C4-2B (cell line): ENCODE results near the gene SLC27A2.

ENCODE experiments used
- H3K27ac ChIP-seq: fragments of 450-650 bp; 2 replicates; pipeline ENCODE4 v1.5.1; 2017
- CTCF ChIP-seq: fragments of 450-650 bp; conservative IDR thresholded peaks from 2 replicates; pipeline ENCODE4 v1.5.1; 2017; ENCODE audit warnings: mild to moderate bottlenecking
- ZFX ChIP-seq: fragments of 450-650 bp; IDR thresholded peaks from 2 replicates; pipeline ENCODE4 v1.6.1; 2017

The SLC27A2 gene

DNA sequence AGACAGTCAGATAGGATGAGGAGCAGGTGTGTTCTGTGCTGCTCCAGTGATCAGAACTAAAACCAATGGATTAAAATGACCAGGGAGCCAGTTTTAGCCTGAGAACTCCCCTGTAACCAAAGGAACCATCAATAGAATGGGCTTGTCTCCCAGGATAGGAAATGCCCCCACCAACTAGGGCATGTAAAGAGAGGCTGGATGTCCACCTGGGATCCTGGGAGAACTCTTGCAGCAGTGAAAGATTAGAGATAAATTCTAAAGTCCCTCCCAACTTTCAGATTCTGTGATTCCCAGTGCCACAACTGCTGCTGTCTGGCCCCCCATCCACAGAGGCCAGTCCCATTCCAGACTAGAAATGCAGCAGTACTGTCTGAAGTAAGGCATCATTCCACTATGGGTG, 49.8 kb downstream of the SLC27A2 start:
- H3K27ac ChIP-seq = no peak overlapping the region
- TF ChIP-seq ZFX (no peak), CTCF (no peak)

GRCh38 chr15:50232791-50233190, 50.8 kb downstream of the SLC27A2 start:
- TF ChIP-seq ZFX (no peak), CTCF (no peak)
- no peak overlapping the region for H3K27ac ChIP-seq

DNA sequence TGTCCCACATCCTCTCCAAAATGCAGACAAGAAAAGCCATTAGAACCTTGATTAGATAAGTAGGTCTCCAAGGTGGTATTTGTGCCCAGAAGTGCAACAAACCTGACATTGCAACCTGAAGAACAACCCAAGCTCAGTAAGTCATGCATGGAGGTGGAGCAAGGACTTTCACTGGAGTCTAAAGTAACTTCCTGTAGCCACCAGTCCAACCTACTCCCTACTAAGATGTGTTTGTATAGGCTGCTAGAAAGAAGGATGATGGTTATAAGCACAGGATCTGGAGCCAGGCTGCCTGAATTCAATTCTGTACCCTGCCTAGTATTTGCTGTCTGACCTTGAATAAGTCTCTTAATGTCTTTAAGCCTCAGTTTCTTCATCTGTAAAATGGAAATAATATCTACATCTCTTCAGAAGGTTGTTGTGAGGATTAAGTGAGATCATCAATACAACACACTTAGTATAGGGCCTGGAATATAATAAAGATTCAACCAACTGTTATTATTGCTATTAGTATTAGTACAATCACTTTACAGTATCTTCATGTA, 51.3 kb downstream of the SLC27A2 start:
- no peak overlapping the region for H3K27ac ChIP-seq
- no peak for TF ChIP-seq ZFX
- no peak for TF ChIP-seq CTCF

DNA sequence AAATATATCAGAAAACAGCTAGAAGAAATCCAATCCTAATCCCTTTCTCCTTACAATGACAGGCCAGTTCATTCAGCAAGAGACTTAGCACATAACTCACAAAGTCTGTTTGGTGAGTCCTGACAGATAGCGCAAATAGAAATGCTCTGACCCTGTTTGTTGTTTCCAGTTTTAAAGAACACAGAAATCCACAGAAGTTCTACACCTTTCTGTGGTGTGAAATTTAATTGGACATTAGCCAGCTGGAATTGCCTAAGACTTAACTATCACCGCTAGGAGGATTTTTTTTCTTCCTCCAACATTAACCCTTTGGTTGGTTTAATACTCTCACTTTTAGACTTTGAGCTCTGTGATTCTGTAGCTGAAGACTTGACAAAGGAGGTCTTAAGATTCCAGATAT, 52.8 kb downstream of the SLC27A2 start:
- no peak overlapping the region for H3K27ac ChIP-seq
- TF ChIP-seq CTCF (no peak), ZFX (no peak)

GRCh38 chr15:50235794-50236193, 53.8 kb downstream of the SLC27A2 start:
- TF ChIP-seq ZFX (no peak), CTCF (no peak)
- H3K27ac ChIP-seq = no peak overlapping the region

DNA sequence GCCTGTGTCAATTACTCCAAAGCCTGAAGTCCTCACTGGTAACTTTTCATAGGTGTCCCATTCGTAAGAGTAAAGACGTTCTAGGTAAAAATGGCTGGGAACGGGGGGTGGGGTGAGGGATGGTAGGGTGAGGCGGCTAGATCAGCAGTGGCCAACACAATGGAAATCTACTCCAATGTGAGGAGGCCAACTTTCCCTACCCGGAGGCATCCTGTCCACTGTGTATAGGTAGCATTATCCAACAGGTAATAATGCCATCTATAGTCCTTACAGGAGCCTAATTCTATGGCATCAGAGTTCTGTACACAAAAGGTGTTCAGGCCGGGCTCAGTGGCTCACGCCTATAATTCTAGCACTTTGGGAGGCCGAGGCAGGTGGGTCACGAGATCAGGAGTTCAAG, 54.4 kb downstream of the SLC27A2 start:
- H3K27ac ChIP-seq = no peak overlapping the region

DNA sequence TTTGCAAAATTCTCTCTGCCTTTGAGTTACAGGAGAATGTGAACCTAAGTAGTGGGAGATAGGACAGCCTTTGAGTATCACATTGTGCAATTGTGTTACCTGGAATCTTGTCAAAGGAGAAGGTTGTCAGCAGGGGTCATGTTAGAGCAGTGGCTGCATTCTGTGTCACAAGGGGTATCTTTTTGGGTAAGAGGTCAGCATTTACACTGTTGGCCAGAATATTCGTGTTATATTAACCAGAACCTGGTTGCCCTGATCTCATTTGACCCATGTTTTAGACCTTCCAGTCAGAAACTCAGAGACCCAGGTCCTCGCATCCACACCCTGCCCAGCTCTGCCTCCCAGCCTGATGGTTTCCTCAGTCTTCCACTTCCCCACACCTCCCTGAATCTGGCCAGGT, 56.3 kb downstream of the SLC27A2 start:
- TF ChIP-seq ZFX = no peak
- TF ChIP-seq CTCF = no peak

More for the DNA sequence above, 54.4 kb downstream of the SLC27A2 start:
- TF ChIP-seq ZFX = no peak
- TF ChIP-seq CTCF = no peak

More for the DNA sequence above, 56.3 kb downstream of the SLC27A2 start:
- no peak overlapping the region for H3K27ac ChIP-seq
